IMR-90 (cell line): Measurements from ENCODE around the gene WASHC1. TPM values are rescaled to one million over a fixed set of nuclear protein-coding genes. Genes with fewer than 3 reads are reported as not detected.
"Not testable (repeated sequence)": the region's sequence is repeated elsewhere in the genome, so short reads cannot be mapped to it uniquely, and the experiment has no call there.

Experiments used
- ATAC-seq: fragments of 200-7000 bp; cut with Tn5 transposase; 2 replicates; pipeline ENCODE4 v1.9.1; 2020; ENCODE audit warnings: low read depth, mild to moderate bottlenecking, moderate library complexity
- Bru-seq: library from RNA; stranded (reverse); fragments of 400-500 nt; gene quantifications from one replicate; lab custom pipeline; 2021; lab: Mats Ljungman, UMichigan
- BruChase-seq, 2 experiments: library from RNA; stranded (reverse); fragments of 400-500 nt; gene quantifications; one replicate each; lab custom pipeline; 2021; lab: Mats Ljungman, UMichigan
- BruUV-seq: library from RNA; stranded (reverse); fragments of 400-500 nt; replicated peaks from 2 replicates; lab custom pipeline; 2021; lab: Mats Ljungman, UMichigan
- CTCF ChIA-PET: fragments of 300-600 bp; formaldehyde crosslinking; extraction: SDS; loops from one replicate; lab custom pipeline; 2021; ENCODE audit warnings: antibody characterized with exemption; lab: Yijun Ruan, JAX
- POLR2A ChIA-PET: fragments of 300-600 bp; sonication (Branson Sonifier 250); formaldehyde crosslinking; loops from one replicate; lab custom pipeline; 2022; ENCODE audit warnings: antibody characterized with exemption; ENCODE audit not compliant: unreplicated experiment; lab: Charles Lee
- DNase-seq: peaks from one replicate; pipeline ENCODE4 v3.0.0; 2013
- H2AFZ ChIP-seq: replicated peaks from 2 replicates; pipeline ENCODE3; 2013; ENCODE audit warnings: low read length, mild to moderate bottlenecking; ENCODE audit not compliant: poor library complexity
- H2AK5ac ChIP-seq: 2 replicates; pipeline ENCODE4 v1.6.1; 2013; ENCODE audit warnings: low read depth, low read length, inconsistent platforms
- H2AK9ac ChIP-seq: replicated peaks from 2 replicates; pipeline ENCODE3; 2013; ENCODE audit warnings: mild to moderate bottlenecking, low read depth, low read length, moderate library complexity; ENCODE audit not compliant: poor library complexity
- H2BK120ac ChIP-seq: 2 replicates; pipeline ENCODE4 v1.6.1; 2013; ENCODE audit warnings: low read depth, low read length, inconsistent platforms
- H2BK15ac ChIP-seq: 3 replicates; pipeline ENCODE4 v1.6.1; 2013; ENCODE audit warnings: low read depth, low read length, inconsistent platforms
- H2BK20ac ChIP-seq: 2 replicates; pipeline ENCODE4 v1.6.1; 2013; ENCODE audit warnings: low read depth, mild to moderate bottlenecking, inconsistent platforms, low read length, moderate library complexity
- H2BK5ac ChIP-seq: 2 replicates; pipeline ENCODE4 v1.6.1; 2013; ENCODE audit warnings: mild to moderate bottlenecking, low read depth, low read length, inconsistent platforms; ENCODE audit not compliant: poor library complexity, severe bottlenecking
- H3K14ac ChIP-seq: replicated peaks from 2 replicates; pipeline ENCODE4 v1.6.1; 2013; ENCODE audit warnings: low read depth, low read length, inconsistent platforms
- H3K18ac ChIP-seq: 2 replicates; pipeline ENCODE4 v1.6.1; 2013; ENCODE audit warnings: low read depth, low read length, control low read depth
- H3K23ac ChIP-seq: 2 replicates; pipeline ENCODE4 v1.6.1; 2013; ENCODE audit warnings: low read depth, low read length, inconsistent platforms
- H3K27ac ChIP-seq: 2 replicates; pipeline ENCODE4 v1.5.1; 2013; ENCODE audit warnings: mild to moderate bottlenecking, control low read depth, low read length; ENCODE audit not compliant: insufficient read depth
- H3K27me3 ChIP-seq: 2 replicates; pipeline ENCODE4 v1.6.1; 2013; ENCODE audit warnings: low read length; ENCODE audit not compliant: control insufficient read depth, insufficient read depth
- H3K36me3 ChIP-seq: 2 replicates; pipeline ENCODE4 v1.6.1; 2013; ENCODE audit warnings: low read length, mixed read lengths; ENCODE audit not compliant: control insufficient read depth, insufficient read depth
- H3K4ac ChIP-seq: 2 replicates; pipeline ENCODE4 v1.6.1; 2013; ENCODE audit warnings: low read depth, low read length, inconsistent platforms
- H3K4me1 ChIP-seq: 2 replicates; pipeline ENCODE4 v1.6.1; 2013; ENCODE audit warnings: low read length, mixed read lengths; ENCODE audit not compliant: control insufficient read depth, insufficient read depth
- H3K4me2 ChIP-seq: 2 replicates; pipeline ENCODE4 v1.6.1; 2013; ENCODE audit warnings: low read depth, mild to moderate bottlenecking, control low read depth, low read length, moderate library complexity
- H3K4me3 ChIP-seq: 2 replicates; pipeline ENCODE4 v1.5.1; 2013; ENCODE audit warnings: low read depth, mild to moderate bottlenecking, control low read depth, low read length, moderate library complexity; ENCODE audit not compliant: insufficient read depth
- H3K56ac ChIP-seq: 2 replicates; pipeline ENCODE4 v1.6.1; 2013; ENCODE audit warnings: low read length, inconsistent platforms; ENCODE audit not compliant: insufficient read depth; ENCODE audit errors: extremely low read depth
- H3K79me1 ChIP-seq, 2 experiments: 2 replicates each; pipeline ENCODE4 v1.6.1; 2013; ENCODE audit warnings: low read length in 2 of 2, inconsistent platforms in 1 of 2, low read depth in 1 of 2
- H3K9ac ChIP-seq: 2 replicates; pipeline ENCODE4 v1.6.1; 2013; ENCODE audit warnings: low read depth, low read length, control low read depth
- H3K9me1 ChIP-seq: 2 replicates; pipeline ENCODE4 v1.6.1; 2013; ENCODE audit warnings: low read length, inconsistent platforms; ENCODE audit not compliant: insufficient read depth
- H3K9me3 ChIP-seq: 2 replicates; pipeline ENCODE4 v1.6.1; 2013; ENCODE audit warnings: low read length; ENCODE audit not compliant: control insufficient read depth, insufficient read depth
- H4K20me1 ChIP-seq: 2 replicates; pipeline ENCODE4 v1.6.1; 2013; ENCODE audit warnings: low read length, inconsistent platforms; ENCODE audit not compliant: insufficient read depth
- H4K5ac ChIP-seq: 2 replicates; pipeline ENCODE4 v1.6.1; 2013; ENCODE audit warnings: mild to moderate bottlenecking, low read depth, low read length, control low read depth
- H4K8ac ChIP-seq, 2 experiments: 2 replicates each; pipeline ENCODE4 v1.6.1; 2013; ENCODE audit warnings: low read depth in 2 of 2, low read length in 2 of 2, control low read depth in 1 of 2, inconsistent platforms in 1 of 2
- H4K91ac ChIP-seq: 2 replicates; pipeline ENCODE4 v1.6.1; 2013; ENCODE audit warnings: low read depth, low read length, inconsistent platforms; ENCODE audit not compliant: insufficient read depth
- WGBS, 2 experiments: methylation state at CpG; one replicate each; pipeline versions ENCODE4 v1.1.5 to v1.1.7; 2013; ENCODE audit warnings: missing lambda C conversion rate in 2 of 2; ENCODE audit not compliant: insufficient read length in 1 of 2; ENCODE audit errors: extremely low coverage in 2 of 2; 5-methylcytosine and 5-hydroxymethylcytosine counted together
- dilution Hi-C: fragments of 300-500 bp; cut with HindIII; formaldehyde crosslinking; loops from one replicate; pipeline ENCODE4 v1.14.3; 2018; ENCODE audit warnings: low sequenced_read_pairs; ENCODE audit not compliant: unreplicated experiment
- in situ Hi-C: fragments of 300-500 bp; cut with MboI; formaldehyde crosslinking; loops from 3 replicates; pipeline ENCODE4 v1.14.3; 2019; ENCODE audit warnings: low sequenced_read_pairs, inconsistent platforms, mixed read lengths
- intact Hi-C: fragments of 100-400 bp; cut with micrococcal nuclease; formaldehyde crosslinking; loops from 2 replicates; pipeline ENCODE4 v1.10.0; 2022
- long read RNA-seq: library from polyadenylated mRNA; unstranded; transcript quantifications from one replicate; pipeline ENCODE4 v2.0.0, GENCODE V29; 2021; ENCODE audit not compliant: unreplicated experiment
- polyA plus RNA-seq, 3 experiments: library from polyadenylated mRNA; depleted of rRNA; stranded (reverse); fragments of >200 nt; gene quantifications; 2 replicates each; pipeline ENCODE4 v1.2.3, GENCODE V29; 2012; ENCODE audit warnings: low replicate concordance in 1 of 3
- total RNA-seq: library from RNA; depleted of rRNA; stranded (reverse); fragments of >200 nt; gene quantifications from 2 replicates; pipeline ENCODE4 v1.2.3, GENCODE V29; 2012; rRNA removed

Gene WASHC1
- total RNA-seq (3.0 and 3.1 TPM in 2 replicates), polyA plus RNA-seq (2012; rRNA removed) (13.7 and 17.6 TPM in 2 replicates), Bru-seq, nascent RNA (percentile 66 among the genes with signal in this experiment), BruChase-seq, experiment 1, labeled RNA remaining after a 6-hour chase (percentile 68 among the genes with signal in this experiment), BruChase-seq, experiment 2, labeled RNA remaining after a 2-hour chase (percentile 75 among the genes with signal in this experiment)
- polyA plus RNA-seq (2012; cell fraction: cytosol; rRNA removed), result 7.8 and 8.1 TPM in 2 replicates
- 59.0 and 84.7 TPM in 2 replicates for polyA plus RNA-seq (2012; cell fraction: nucleus; rRNA removed; ENCODE audit: low replicate concordance)
- long read RNA-seq, partial matches to known transcripts, result 7 of 23 reads
- long read RNA-seq, other reads (novel, unspliced or antisense), result 16 of 23 reads

- H3K4me2 ChIP-seq, intact Hi-C loops, H3K14ac ChIP-seq, H3K9ac ChIP-seq, CTCF ChIA-PET, H2BK120ac ChIP-seq, in situ Hi-C loops, H2AK9ac ChIP-seq, ATAC-seq, BruUV-seq, H3K56ac ChIP-seq, H3K27ac ChIP-seq, H4K91ac ChIP-seq, H4K8ac ChIP-seq, dilution Hi-C loops, POLR2A ChIA-PET, H3K36me3 ChIP-seq, H4K20me1 ChIP-seq, H2AK5ac ChIP-seq, H3K27me3 ChIP-seq, H3K9me1 ChIP-seq, H3K79me1 ChIP-seq, H3K18ac ChIP-seq, H2BK20ac ChIP-seq, H3K23ac ChIP-seq, DNase-seq, H3K4ac ChIP-seq, H2AFZ ChIP-seq, H3K4me1 ChIP-seq, H3K9me3 ChIP-seq, H2BK15ac ChIP-seq, H4K5ac ChIP-seq, H2BK5ac ChIP-seq: not testable (repeated sequence)
- peak within 1 kb of the TSS; percentile 55 for H3K4me3 ChIP-seq
- no CpG with 5 or more reads among the region's 20 CpGs for WGBS, 2 experiments
These were observed at the start of gene WASHC1 for GRCh38 chr9:29356-29755. WASHC1 (minus strand) TSS chr9:29456; CDS start chr9:24999, 4,457 bp downstream.

- BruUV-seq, H3K27ac ChIP-seq, H4K20me1 ChIP-seq, H3K4me2 ChIP-seq, H3K27me3 ChIP-seq, H3K14ac ChIP-seq, H4K8ac ChIP-seq, H2BK120ac ChIP-seq, H3K36me3 ChIP-seq, H3K56ac ChIP-seq, H3K9me3 ChIP-seq, H2AK9ac ChIP-seq, intact Hi-C loops, in situ Hi-C loops, H3K9ac ChIP-seq, ATAC-seq, H3K23ac ChIP-seq, DNase-seq, H3K4me1 ChIP-seq, H3K4ac ChIP-seq, H2BK20ac ChIP-seq, H3K9me1 ChIP-seq, POLR2A ChIA-PET, H3K18ac ChIP-seq, H2AK5ac ChIP-seq, CTCF ChIA-PET, H2BK15ac ChIP-seq, H2AFZ ChIP-seq, H4K5ac ChIP-seq, dilution Hi-C loops, H3K79me1 ChIP-seq, H4K91ac ChIP-seq, H3K4me3 ChIP-seq: not testable (repeated sequence)
- WGBS, 2 experiments, result no CpG with 5 or more reads among the region's 3 CpGs
- peak overlapping the region; percentile 33 for H2BK5ac ChIP-seq
These were observed 49.1 kb upstream of the WASHC1 start for GRCh38 chr9:78333-78732.
